ENCODE measurements around the gene CXorf66.
"Not testable (repeated sequence)": the region's sequence is repeated elsewhere in the genome, so short reads cannot be mapped to it uniquely, and the experiment has no call there.

Gene CXorf66

GRCh38 chrX:139965421-139965820 is at the start of gene CXorf66:
TSS of gene CXorf66 (minus strand) at chrX:139965521. CDS start at chrX:139965496, 25 bp downstream.
- no peak for DNase-seq (ENCODE audit: low read depth in 1 of 2, low spot score in 1 of 2)

GRCh38 chrX:139982856-139983255 is 17.5 kb upstream of the CXorf66 start:
- DNase-seq (ENCODE audit: low read depth in 1 of 2, low spot score in 1 of 2) = no peak

GRCh38 chrX:139974471-139974870 is 9.2 kb upstream of the CXorf66 start:
- no peak for DNase-seq (ENCODE audit: low read depth in 1 of 2, low spot score in 1 of 2)

GRCh38 chrX:139972629-139973624 is 7.6 kb upstream of the CXorf66 start:
- no peak for DNase-seq (ENCODE audit: low read depth in 1 of 2, low spot score in 1 of 2)

GRCh38 chrX:139972113-139972512 is 6.8 kb upstream of the CXorf66 start:
- DNase-seq (ENCODE audit: low read depth in 1 of 2, low spot score in 1 of 2) = no peak

GRCh38 chrX:139971394-139971749 is 6.1 kb upstream of the CXorf66 start:
- DNase-seq (ENCODE audit: low read depth in 1 of 2, low spot score in 1 of 2) = no peak

GRCh38 chrX:139969286-139969685 is 4.0 kb upstream of the CXorf66 start:
- no peak for DNase-seq (ENCODE audit: low read depth in 1 of 2, low spot score in 1 of 2)

- DNase-seq (ENCODE audit: low read depth in 1 of 2, low spot score in 1 of 2) = no peak
Measured at GRCh38 chrX:139967750-139968149, 2.4 kb upstream of the CXorf66 start.

- no peak for DNase-seq (ENCODE audit: low read depth in 1 of 2, low spot score in 1 of 2)
Measured at GRCh38 chrX:139967300-139967699, 2.0 kb upstream of the CXorf66 start.

GRCh38 chrX:139966159-139966558 is 838 bp upstream of the CXorf66 start:
- not testable (repeated sequence) for DNase-seq (ENCODE audit: low read depth in 1 of 2, low spot score in 1 of 2)

GRCh38 chrX:139961091-139961490 is 4.2 kb downstream of the CXorf66 start:
- not testable (repeated sequence) for DNase-seq (ENCODE audit: low read depth in 1 of 2, low spot score in 1 of 2)

- no peak for DNase-seq (ENCODE audit: low read depth in 1 of 2, low spot score in 1 of 2)
Measured at GRCh38 chrX:139949703-139950102, 15.6 kb downstream of the CXorf66 start.

GRCh38 chrX:139945075-139945474 is 20.2 kb downstream of the CXorf66 start:
- DNase-seq (ENCODE audit: low read depth in 1 of 2, low spot score in 1 of 2) = no peak

- no peak for DNase-seq (ENCODE audit: low read depth in 1 of 2, low spot score in 1 of 2)
Measured at GRCh38 chrX:139936259-139936658, 29.1 kb downstream of the CXorf66 start.

- DNase-seq (ENCODE audit: low read depth in 1 of 2, low spot score in 1 of 2) = no peak
Measured at GRCh38 chrX:139933904-139934303, 31.4 kb downstream of the CXorf66 start.

GRCh38 chrX:139932901-139933796 is 32.2 kb downstream of the CXorf66 start, which contains the start of gene ATP11C:
TSS of gene ATP11C (minus strand) at chrX:139933053. CDS start at chrX:139932042, 1,011 bp downstream.
- DNase-seq (ENCODE audit: low read depth in 1 of 2, low spot score in 1 of 2) = peak; percentile 64 to 71

GRCh38 chrX:139932073-139932900 is 33.0 kb downstream of the CXorf66 start:
- peak; percentile 4 to 18 for DNase-seq (ENCODE audit: low read depth in 1 of 2, low spot score in 1 of 2)

- DNase-seq (ENCODE audit: low read depth in 1 of 2, low spot score in 1 of 2) = no peak
Measured at GRCh38 chrX:139931646-139932072, 33.7 kb downstream of the CXorf66 start.

- DNase-seq (ENCODE audit: low read depth in 1 of 2, low spot score in 1 of 2) = peak in 1 of 2 donors; percentile 8
Measured at GRCh38 chrX:139930916-139931645, 34.2 kb downstream of the CXorf66 start.

GRCh38 chrX:139930401-139930800 is 34.9 kb downstream of the CXorf66 start:
- no peak for DNase-seq (ENCODE audit: low read depth in 1 of 2, low spot score in 1 of 2)

Measured in activated T-helper 1 cell treated with anti-CD3 and anti-CD28 coated beads, Interleukin-2, amount 50 U/mL, for 16 hours (primary cell).